Gastroesophageal sphincter (tissue), 4 donors: Measurements from ENCODE around the gene NIPAL4. TPM values are rescaled to one million over a fixed set of nuclear protein-coding genes. Genes with fewer than 3 reads are reported as not detected.

Source experiments
- ATAC-seq: fragments of 150-250 bp; one replicate; pipeline ENCODE4 v1.9.1; 2016; ENCODE audit warnings: mild to moderate bottlenecking, moderate library complexity
- H3K27ac ChIP-seq, 4 donors: fragments of 200-600 bp; sonication (generic) in 3 of 4; 1 replicate in 3 of 4; 2 replicates in 1 of 4; pipeline ENCODE4 v1.5.1; 2016 to 2019
- H3K27me3 ChIP-seq: fragments of 200-600 bp; sonication (generic); one replicate; pipeline ENCODE4 v1.5.1; 2019
- H3K36me3 ChIP-seq, 2 donors: fragments of 200-600 bp; sonication (generic); one replicate each; pipeline ENCODE4 v1.5.1; 2019; ENCODE audit warnings: control low read depth in 1 of 2
- H3K4me1 ChIP-seq, 3 donors: fragments of 200-600 bp; sonication (generic); 1 replicate in 2 of 3; 2 replicates in 1 of 3; pipeline ENCODE4 v1.5.1; 2016 to 2019; ENCODE audit warnings: control low read depth in 2 of 3
- H3K4me3 ChIP-seq, 2 donors: fragments of 200-600 bp; sonication (generic); one replicate each; pipeline ENCODE4 v1.5.1; 2019; ENCODE audit warnings: mild to moderate bottlenecking in 1 of 2, moderate library complexity in 1 of 2
- H3K9me3 ChIP-seq, 3 donors: fragments of 200-600 bp; sonication (generic); one replicate each; pipeline ENCODE4 v1.5.1; 2017 to 2019; ENCODE audit warnings: control low read depth in 2 of 3
- CTCF ChIP-seq, 4 experiments: fragments of 200-600 bp in 2 of 4; fragments of 450-650 bp in 2 of 4; sonication (generic) in 1 of 4; IDR thresholded peaks; one replicate each; pipeline ENCODE4 v1.5.1; 2017 to 2019; ENCODE audit warnings: antibody characterized with exemption in 4 of 4, mild to moderate bottlenecking in 2 of 4, moderate library complexity in 2 of 4
- EP300 ChIP-seq: sonication (generic); formaldehyde crosslinking; IDR thresholded peaks from one replicate; pipeline ENCODE4 v1.6.1; 2017; ENCODE audit warnings: antibody characterized with exemption, mild to moderate bottlenecking
- POLR2A ChIP-seq, 2 donors: fragments of 450-650 bp; IDR thresholded peaks; one replicate each; pipeline ENCODE4 v1.6.1; 2017; ENCODE audit warnings: antibody characterized with exemption in 2 of 2, mild to moderate bottlenecking in 2 of 2, moderate library complexity in 1 of 2
- POLR2AphosphoS5 ChIP-seq: sonication (generic); formaldehyde crosslinking; IDR thresholded peaks from one replicate; pipeline ENCODE4 v1.6.1; 2017; ENCODE audit warnings: antibody characterized with exemption
- WGBS, 2 donors: methylation state at CpG; one replicate each; pipeline ENCODE4 v1.1.5; 2018; ENCODE audit warnings: low coverage in 1 of 2; 5-methylcytosine and 5-hydroxymethylcytosine counted together
- total RNA-seq, 4 donors: library from RNA; depleted of rRNA; stranded (reverse); fragments of >200 nt; gene quantifications; one replicate each; pipeline ENCODE4 v1.1.0, GENCODE V29; 2016

NIPAL4 gene
- total RNA-seq, 4 donors from 2014 or later: 1.2 to 4.8 (median 2.7) TPM

GRCh38 chr5:157455057-157455456, 5.0 kb upstream of the NIPAL4 start:
- Histone ChIP-seq H3K36me3 (no peaks in the 10 kb centered on the region), H3K27me3 (no peaks in the 10 kb centered on the region), H3K4me1 (peaks cover 0 to 21% (median 6%) of the 10 kb centered on the region in 3 donors), H3K9me3 (no peaks in the 10 kb centered on the region), H3K27ac (no peak overlapping the region), H3K4me3 (no peak overlapping the region)
- TF ChIP-seq EP300 (no peak), POLR2AphosphoS5 (no peak), CTCF (IDR thresholded peaks at IDR 0.05) (no peak), POLR2A (IDR thresholded peaks at IDR 0.05) (no peak)
- WGBS, 2 donors: 77 to 94% methylated on average over 6 to 7 of the region's 7 CpGs
- no peak for ATAC-seq

DNA sequence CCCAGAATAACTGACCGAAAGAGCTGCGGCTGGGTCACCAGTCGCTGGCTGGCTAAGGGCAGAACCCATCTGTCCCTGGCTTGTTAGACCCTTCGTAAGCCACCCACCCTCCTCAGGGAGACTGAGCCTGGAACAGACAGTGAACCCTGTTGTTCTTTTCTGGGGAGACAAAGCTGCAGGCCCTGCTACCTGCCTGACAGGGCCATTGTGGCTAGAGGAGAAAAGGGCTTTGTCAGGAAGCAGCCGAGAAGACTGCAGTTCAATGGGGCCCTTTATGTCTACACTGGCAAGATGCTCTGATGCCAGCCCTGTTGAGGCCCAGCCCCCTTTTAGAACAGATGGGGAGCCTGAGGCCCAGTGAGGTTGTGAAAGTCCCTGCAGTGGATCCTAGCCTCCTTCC, 3.7 kb upstream of the NIPAL4 start:
- WGBS, 2 donors: no CpG with 5 or more reads among the region's 5 CpGs
- H3K27ac ChIP-seq: no peak overlapping the region
- no peaks in the 10 kb centered on the region for H3K36me3 ChIP-seq
- no peak overlapping the region for H3K4me3 ChIP-seq
- H3K9me3 ChIP-seq: no peaks in the 10 kb centered on the region
- H3K27me3 ChIP-seq: no peaks in the 10 kb centered on the region
- no peak for TF ChIP-seq POLR2A (IDR thresholded peaks at IDR 0.05)
- TF ChIP-seq CTCF (IDR thresholded peaks at IDR 0.05): no peak
- no peak for TF ChIP-seq POLR2AphosphoS5
- TF ChIP-seq EP300: no peak
- ATAC-seq: no peak
- peaks cover 0 to 29% (median 8%) of the 10 kb centered on the region in 3 donors for H3K4me1 ChIP-seq

- no peaks in the 10 kb centered on the region for H3K9me3 ChIP-seq
- 86 to 100% methylated on average over 1 to 3 of the region's 5 CpGs for WGBS, 2 donors
- H3K4me3 ChIP-seq: no peak overlapping the region
- no peak overlapping the region for H3K27ac ChIP-seq
- ATAC-seq: no peak
- no peaks in the 10 kb centered on the region for H3K36me3 ChIP-seq
- peaks cover 0 to 34% (median 8%) of the 10 kb centered on the region in 3 donors for H3K4me1 ChIP-seq
- TF ChIP-seq CTCF (IDR thresholded peaks at IDR 0.05) (no peak), EP300 (no peak), POLR2A (IDR thresholded peaks at IDR 0.05) (no peak), POLR2AphosphoS5 (no peak)
- peaks cover 3% of the 10 kb centered on the region for H3K27me3 ChIP-seq
Observed at GRCh38 chr5:157457391-157457790, 2.6 kb upstream of the NIPAL4 start.

DNA sequence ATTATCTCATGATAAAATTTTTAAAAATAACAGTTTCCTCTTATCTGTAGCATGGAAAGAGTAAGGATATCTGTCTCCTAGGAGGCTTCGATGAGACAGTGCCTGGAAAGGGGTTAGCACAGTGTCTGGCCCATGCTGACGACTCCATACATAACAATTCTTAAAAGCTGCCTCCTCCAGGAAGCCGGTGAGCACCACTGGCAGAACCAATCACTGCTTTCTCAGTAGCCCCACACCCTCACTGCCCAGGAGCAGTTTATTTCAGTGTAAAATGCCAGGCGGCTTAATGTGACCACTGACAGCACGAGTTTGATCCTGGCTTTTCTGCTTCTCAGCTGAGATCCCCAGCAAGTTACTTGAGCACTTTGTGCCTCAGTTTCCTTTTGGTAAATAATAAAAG, 1.2 kb upstream of the NIPAL4 start:
- H3K36me3 ChIP-seq: no peaks in the 10 kb centered on the region
- no peaks in the 10 kb centered on the region for H3K9me3 ChIP-seq
- TF ChIP-seq EP300 (no peak), POLR2AphosphoS5 (no peak), CTCF (IDR thresholded peaks at IDR 0.05) (no peak), POLR2A (IDR thresholded peaks at IDR 0.05) (no peak)
- peaks cover 0 to 40% (median 11%) of the 10 kb centered on the region in 3 donors for H3K4me1 ChIP-seq
- 76 to 100% methylated on average over 2 to 3 of the region's 5 CpGs for whole genome bisulfite sequencing, 2 donors
- peaks cover 3% of the 10 kb centered on the region for H3K27me3 ChIP-seq
- H3K4me3 ChIP-seq: no peak overlapping the region
- no peak overlapping the region for H3K27ac ChIP-seq
- ATAC-seq: no peak

- peak overlapping the region in 1 of 2 donors; percentile 68 for H3K4me3 ChIP-seq
- H3K27ac ChIP-seq: peak overlapping the region in 1 of 4 donors; percentile 78
- no peak for ATAC-seq
- WGBS, 2 donors: no CpG with 5 or more reads among the region's 4 CpGs
- peaks cover 3% of the 10 kb centered on the region for H3K27me3 ChIP-seq
- no peaks in the 10 kb centered on the region for H3K36me3 ChIP-seq
- TF ChIP-seq CTCF (IDR thresholded peaks at IDR 0.05): no peak
- TF ChIP-seq POLR2A (IDR thresholded peaks at IDR 0.05): no peak
- no peak for TF ChIP-seq EP300
- no peak for TF ChIP-seq POLR2AphosphoS5
- H3K4me1 ChIP-seq: peaks cover 0 to 53% (median 16%) of the 10 kb centered on the region in 3 donors
- no peaks in the 10 kb centered on the region for H3K9me3 ChIP-seq
Observed at GRCh38 chr5:157460921-157461792, 1.1 kb downstream of the NIPAL4 start.
